Uterus (tissue), 4 donors: ENCODE measurements around the gene GNPAT. TPM values are rescaled to one million over a fixed set of nuclear protein-coding genes. Genes with fewer than 3 reads are reported as not detected.
"Not testable (repeated sequence)": the region's sequence is repeated elsewhere in the genome, so short reads cannot be mapped to it uniquely, and the experiment has no call there.

Experiments
- DNase-seq, 2 donors: peaks; one replicate each; pipeline ENCODE4 v3.0.0-alpha.2; 2019 to 2020
- H3K27ac ChIP-seq, 2 donors: fragments of 200-600 bp; sonication (generic); 1 replicate in 1 of 2; 2 replicates in 1 of 2; pipeline ENCODE4 v1.5.1; 2016 to 2018
- H3K27me3 ChIP-seq, 2 donors: fragments of 200-600 bp; sonication (generic); one replicate each; pipeline ENCODE4 v1.5.1; 2018 to 2019; ENCODE audit warnings: control low read depth in 1 of 2
- H3K36me3 ChIP-seq, 2 donors: fragments of 200-600 bp; sonication (generic); one replicate each; pipeline ENCODE4 v1.5.1; 2019; ENCODE audit warnings: control low read depth in 1 of 2
- H3K4me1 ChIP-seq, 2 donors: fragments of 200-600 bp; sonication (generic); one replicate each; pipeline ENCODE4 v1.5.1; 2018 to 2019; ENCODE audit warnings: control low read depth in 1 of 2
- H3K4me3 ChIP-seq, 2 donors: fragments of 200-600 bp; sonication (generic); 1 replicate in 1 of 2; 2 replicates in 1 of 2; pipeline ENCODE4 v1.5.1; 2018 to 2019; ENCODE audit warnings: mild to moderate bottlenecking in 1 of 2
- H3K9me3 ChIP-seq, 2 donors: fragments of 200-600 bp; sonication (generic); one replicate each; pipeline ENCODE4 v1.5.1; 2019; ENCODE audit warnings: control low read depth in 1 of 2
- POLR2A ChIP-seq, 2 donors: fragments of 450-650 bp; IDR thresholded peaks; one replicate each; pipeline ENCODE4 v1.6.1; 2016; ENCODE audit warnings: antibody characterized with exemption in 2 of 2, mild to moderate bottlenecking in 1 of 2, moderate library complexity in 1 of 2
- intact Hi-C: fragments of 100-400 bp; cut with DNase I; formaldehyde crosslinking; loops from one replicate; pipeline ENCODE4 v1.15.1; 2023; ENCODE audit warnings: low total_unique reads
- total RNA-seq, 4 donors: library from RNA; depleted of rRNA in 3 of 4; stranded (reverse); fragments of >200 nt in 3 of 4; gene quantifications; one replicate each; pipeline versions ENCODE4 v1.1.0 to v1.2.4, GENCODE V29; 2014 to 2023
- TF ChIP-seq, protein P1 (sequence below), 4 experiments: fragments of 200-600 bp in 2 of 4; fragments of 450-650 bp in 2 of 4; sonication (generic) in 2 of 4; IDR thresholded peaks; one replicate each; pipeline ENCODE4 v1.5.1; 2016 to 2019; ENCODE audit warnings: antibody characterized with exemption in 4 of 4, mild to moderate bottlenecking in 2 of 4, moderate library complexity in 1 of 4
- donor health status: DM: yes; HTN: yes; CAD: no.

The GNPAT gene
- total RNA-seq, 4 donors from 2014 or later = 8.2 to 56.1 (median 32.7) TPM

DNA sequence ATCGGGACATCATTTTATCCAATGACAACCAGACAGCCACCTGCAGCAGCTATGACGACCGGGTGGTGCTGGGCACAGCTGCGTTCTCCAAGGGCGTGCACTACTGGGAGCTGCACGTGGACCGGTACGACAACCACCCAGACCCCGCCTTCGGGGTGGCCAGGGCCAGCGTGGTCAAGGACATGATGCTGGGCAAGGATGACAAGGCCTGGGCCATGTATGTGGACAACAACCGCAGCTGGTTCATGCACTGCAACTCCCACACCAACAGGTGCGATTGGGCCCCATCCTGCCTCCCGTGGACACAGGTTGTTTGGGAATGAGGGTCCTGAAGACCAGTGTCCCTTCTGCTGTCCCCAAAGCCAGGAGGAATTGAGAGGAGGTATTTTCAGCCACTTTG, 32.0 kb upstream of the GNPAT start:
- no peak for DNase-seq
- Histone ChIP-seq H3K36me3 (no peaks in the 10 kb centered on the region), H3K4me1 (no peaks in the 10 kb centered on the region), H3K4me3 (no peak overlapping the region), H3K27me3 (no peaks in the 10 kb centered on the region), H3K27ac (no peak overlapping the region), H3K9me3 (no peaks in the 10 kb centered on the region)
- TF ChIP-seq, protein P1, sequence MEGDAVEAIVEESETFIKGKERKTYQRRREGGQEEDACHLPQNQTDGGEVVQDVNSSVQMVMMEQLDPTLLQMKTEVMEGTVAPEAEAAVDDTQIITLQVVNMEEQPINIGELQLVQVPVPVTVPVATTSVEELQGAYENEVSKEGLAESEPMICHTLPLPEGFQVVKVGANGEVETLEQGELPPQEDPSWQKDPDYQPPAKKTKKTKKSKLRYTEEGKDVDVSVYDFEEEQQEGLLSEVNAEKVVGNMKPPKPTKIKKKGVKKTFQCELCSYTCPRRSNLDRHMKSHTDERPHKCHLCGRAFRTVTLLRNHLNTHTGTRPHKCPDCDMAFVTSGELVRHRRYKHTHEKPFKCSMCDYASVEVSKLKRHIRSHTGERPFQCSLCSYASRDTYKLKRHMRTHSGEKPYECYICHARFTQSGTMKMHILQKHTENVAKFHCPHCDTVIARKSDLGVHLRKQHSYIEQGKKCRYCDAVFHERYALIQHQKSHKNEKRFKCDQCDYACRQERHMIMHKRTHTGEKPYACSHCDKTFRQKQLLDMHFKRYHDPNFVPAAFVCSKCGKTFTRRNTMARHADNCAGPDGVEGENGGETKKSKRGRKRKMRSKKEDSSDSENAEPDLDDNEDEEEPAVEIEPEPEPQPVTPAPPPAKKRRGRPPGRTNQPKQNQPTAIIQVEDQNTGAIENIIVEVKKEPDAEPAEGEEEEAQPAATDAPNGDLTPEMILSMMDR (IDR thresholded peaks at IDR 0.05) = no peak
- no peak for TF ChIP-seq POLR2A (IDR thresholded peaks at IDR 0.05)
- intact Hi-C loops = no loop called here

DNA sequence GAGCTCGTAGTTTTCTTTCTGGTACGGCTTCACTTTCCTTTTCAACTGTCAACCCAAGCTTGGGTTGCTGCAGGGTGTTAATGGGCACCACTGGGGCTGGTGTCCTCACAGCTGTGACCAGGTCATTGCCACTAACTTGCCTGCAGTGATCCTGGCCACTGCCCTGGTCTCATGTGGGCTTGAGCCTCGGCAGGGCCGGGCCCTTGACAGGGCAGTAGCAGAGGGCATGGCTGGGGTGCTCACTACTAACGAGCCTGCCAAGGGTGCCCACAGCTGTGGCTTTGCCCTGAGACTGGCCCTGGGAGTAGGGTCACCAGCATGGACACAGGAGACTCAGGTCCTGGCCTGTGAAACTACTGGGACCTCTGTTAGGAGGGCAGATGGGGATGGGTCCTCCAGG, 31.5 kb upstream of the GNPAT start:
- Histone ChIP-seq H3K4me1 (no peaks in the 10 kb centered on the region), H3K27me3 (no peaks in the 10 kb centered on the region), H3K4me3 (no peak overlapping the region), H3K27ac (no peak overlapping the region), H3K36me3 (no peaks in the 10 kb centered on the region), H3K9me3 (no peaks in the 10 kb centered on the region)
- no peak for DNase-seq
- no peak for TF ChIP-seq POLR2A (IDR thresholded peaks at IDR 0.05)
- TF ChIP-seq, protein P1 (IDR thresholded peaks at IDR 0.05) = no peak
- intact Hi-C loops = no loop called here

DNA sequence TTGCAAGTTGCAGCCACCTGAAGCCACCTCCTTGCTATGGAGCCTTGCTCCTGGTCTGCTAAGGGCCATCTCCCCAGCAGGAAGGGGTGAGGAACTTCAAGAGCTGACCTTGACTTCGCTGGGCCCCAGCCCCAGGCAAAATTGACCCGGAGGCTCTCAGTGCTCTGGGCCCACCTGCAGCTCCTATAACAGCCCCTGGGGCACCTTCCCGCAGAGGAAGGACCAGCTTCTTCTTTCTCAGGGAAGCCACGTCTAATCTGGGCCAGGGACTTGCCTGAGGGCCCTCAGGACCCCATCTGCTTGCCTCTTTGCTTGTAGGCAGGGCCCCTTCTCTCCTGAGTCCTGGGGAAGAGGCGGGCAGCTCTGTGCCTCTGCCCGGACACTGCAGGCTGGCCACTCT, 30.9 kb upstream of the GNPAT start:
- H3K4me1 ChIP-seq = no peaks in the 10 kb centered on the region
- no peaks in the 10 kb centered on the region for H3K9me3 ChIP-seq
- intact Hi-C loops = loop anchor here (10.0 kb wide), 1 partner anchor 415 kb away; no protein-coding TSS in a partner anchor
- TF ChIP-seq, protein P1 (IDR thresholded peaks at IDR 0.05) = no peak
- no peak for TF ChIP-seq POLR2A (IDR thresholded peaks at IDR 0.05)
- H3K4me3 ChIP-seq = no peak overlapping the region
- DNase-seq = no peak
- H3K27me3 ChIP-seq = no peaks in the 10 kb centered on the region
- no peak overlapping the region for H3K27ac ChIP-seq
- H3K36me3 ChIP-seq = no peaks in the 10 kb centered on the region

DNA sequence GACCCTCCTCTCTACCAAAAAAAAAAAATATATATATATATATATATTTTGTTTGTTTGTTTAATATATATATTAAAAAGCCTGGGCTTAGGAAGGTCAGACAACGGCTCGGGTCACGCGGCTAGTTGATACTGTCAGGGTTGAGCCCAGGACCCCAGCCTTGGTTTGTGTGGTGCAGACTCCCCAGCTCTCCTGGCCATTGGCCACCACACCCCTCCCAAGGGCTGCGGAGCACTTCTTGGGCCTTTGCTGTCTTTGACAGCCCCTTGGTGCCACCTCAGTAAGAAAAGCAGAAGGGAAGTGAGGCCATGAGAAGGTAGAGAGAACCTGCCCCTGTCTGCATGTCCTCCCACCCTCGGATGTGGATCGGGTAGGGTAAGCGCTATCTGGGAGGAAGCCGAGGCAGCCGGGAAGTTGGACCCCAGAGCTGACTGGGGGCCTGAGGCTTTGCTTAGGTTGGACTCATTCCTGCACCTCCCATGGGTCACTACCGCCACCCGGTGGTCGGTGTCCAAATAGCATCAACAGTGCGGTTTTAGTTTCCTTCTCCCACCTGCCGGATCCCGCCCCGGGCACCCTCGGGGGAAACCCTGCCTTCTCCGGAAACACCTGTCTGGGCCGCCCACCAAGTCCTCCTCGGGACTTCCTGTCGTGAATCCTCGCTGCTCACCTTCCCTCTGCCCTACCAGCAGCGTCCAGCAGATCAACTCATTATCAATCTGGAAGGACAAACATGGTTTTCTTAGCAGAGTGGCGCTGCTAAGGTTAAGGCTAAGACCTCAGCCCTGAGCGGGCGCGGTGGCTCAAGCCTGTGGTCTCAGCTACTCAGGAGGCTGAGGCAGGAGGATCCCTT, 29.8 kb upstream of the GNPAT start:
- no peaks in the 10 kb centered on the region for H3K36me3 ChIP-seq
- intact Hi-C loops = loop anchor here (10.0 kb wide), 1 partner anchor 416 kb away; no protein-coding TSS in a partner anchor
- TF ChIP-seq, protein P1 (IDR thresholded peaks at IDR 0.05) = peak; percentile 82 to 83 (median 82)
- no peak for TF ChIP-seq POLR2A (IDR thresholded peaks at IDR 0.05)
- no peaks in the 10 kb centered on the region for H3K4me1 ChIP-seq
- H3K27ac ChIP-seq = no peak overlapping the region
- peak overlapping the region; percentile 21 to 41 for H3K4me3 ChIP-seq
- peak; percentile 63 to 70 for DNase-seq
- no peaks in the 10 kb centered on the region for H3K9me3 ChIP-seq
- H3K27me3 ChIP-seq = no peaks in the 10 kb centered on the region

DNA sequence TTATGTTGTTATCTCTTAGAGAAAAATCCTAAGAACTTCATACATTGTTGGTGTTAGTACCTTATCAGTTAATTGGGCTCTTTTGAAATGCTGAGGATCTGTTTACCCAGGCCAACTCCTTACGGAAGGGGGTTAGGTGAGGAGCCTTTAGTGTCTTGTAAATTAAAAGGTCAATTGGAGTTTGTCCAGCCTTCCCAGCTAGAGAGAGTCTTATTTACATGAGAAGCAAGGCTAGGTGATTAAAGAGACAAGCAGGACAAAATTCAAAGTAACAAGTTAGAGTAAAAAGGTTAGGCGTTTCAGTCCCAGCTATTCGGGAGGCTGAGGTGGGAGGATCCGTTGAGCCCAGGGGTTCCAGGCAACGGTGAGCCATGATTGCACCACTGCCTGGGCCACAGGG, 28.7 kb upstream of the GNPAT start:
- not testable (repeated sequence) for H3K36me3 ChIP-seq, DNase-seq, H3K4me1 ChIP-seq, H3K27me3 ChIP-seq, H3K9me3 ChIP-seq, H3K27ac ChIP-seq, H3K4me3 ChIP-seq
- intact Hi-C loops = loop anchor here (10.0 kb wide), 1 partner anchor 418 kb away; no protein-coding TSS in a partner anchor
